ENCODE results near the gene LGALS9C.
"Not testable (repeated sequence)": the region's sequence is repeated elsewhere in the genome, so short reads cannot be mapped to it uniquely, and the experiment has no call there.

LGALS9C gene

GRCh38 chr17:18476508-18477308, at the start of gene LGALS9C:
TSS of gene LGALS9C (plus strand) at chr17:18476789. CDS start at chr17:18476855, 66 bp downstream.
- DNase-seq = peak; percentile 18

- DNase-seq = not testable (repeated sequence)
Measured at GRCh38 chr17:18432206-18432605, 44.4 kb upstream of the LGALS9C start.

- not testable (repeated sequence) for DNase-seq
Measured at GRCh38 chr17:18439465-18439870, 37.1 kb upstream of the LGALS9C start.

GRCh38 chr17:18442093-18442492, 34.5 kb upstream of the LGALS9C start:
- DNase-seq = not testable (repeated sequence)

- not testable (repeated sequence) for DNase-seq
Measured at GRCh38 chr17:18442532-18442931, 34.1 kb upstream of the LGALS9C start.

- DNase-seq = peak; percentile 10
Measured at GRCh38 chr17:18447476-18448205, 28.9 kb upstream of the LGALS9C start.

- DNase-seq = not testable (repeated sequence)
Measured at GRCh38 chr17:18448311-18448710, 28.3 kb upstream of the LGALS9C start.

GRCh38 chr17:18449833-18450232, 26.8 kb upstream of the LGALS9C start:
- not testable (repeated sequence) for DNase-seq

- peak; percentile 27 for DNase-seq
Measured at GRCh38 chr17:18450998-18451397, 25.6 kb upstream of the LGALS9C start.

- not testable (repeated sequence) for DNase-seq
Measured at GRCh38 chr17:18451969-18452368, 24.6 kb upstream of the LGALS9C start.

GRCh38 chr17:18459035-18459434, 17.6 kb upstream of the LGALS9C start:
- DNase-seq = peak; percentile 23

GRCh38 chr17:18463831-18464502, 12.6 kb upstream of the LGALS9C start:
- DNase-seq = peak; percentile 55

GRCh38 chr17:18466250-18466983, 10.2 kb upstream of the LGALS9C start:
- peak; percentile 6 for DNase-seq

GRCh38 chr17:18467001-18467400, 9.6 kb upstream of the LGALS9C start:
- DNase-seq = peak; percentile 1

GRCh38 chr17:18468472-18469171, 8.0 kb upstream of the LGALS9C start:
- DNase-seq = peak; percentile 12

GRCh38 chr17:18469837-18470236, 6.8 kb upstream of the LGALS9C start:
- DNase-seq = not testable (repeated sequence)

- not testable (repeated sequence) for DNase-seq
Measured at GRCh38 chr17:18470345-18470930, 6.2 kb upstream of the LGALS9C start.

- DNase-seq = not testable (repeated sequence)
Measured at GRCh38 chr17:18473967-18474366, 2.6 kb upstream of the LGALS9C start.

- not testable (repeated sequence) for DNase-seq
Measured at GRCh38 chr17:18474754-18475153, 1.8 kb upstream of the LGALS9C start.

- DNase-seq = not testable (repeated sequence)
Measured at GRCh38 chr17:18477367-18477766, 778 bp downstream of the LGALS9C start.

- not testable (repeated sequence) for DNase-seq
Measured at GRCh38 chr17:18478362-18478761, 1.8 kb downstream of the LGALS9C start.
